Esophagus squamous epithelium (tissue), 5 donors: ENCODE data around the gene ZBTB11. TPM values are rescaled to one million over a fixed set of nuclear protein-coding genes. Genes with fewer than 3 reads are reported as not detected.

ENCODE experiments used
- DNase-seq: peaks from one replicate; lab custom pipeline; 2025; lab: John Stamatoyannopoulos, UW
- H3K27ac ChIP-seq, 4 donors: fragments of 200-600 bp; sonication (generic); one replicate each; pipeline ENCODE4 v1.5.1; 2016 to 2019; ENCODE audit warnings: mild to moderate bottlenecking in 1 of 4
- H3K27me3 ChIP-seq, 4 donors: fragments of 200-600 bp; sonication (generic); 1 replicate in 3 of 4; 2 replicates in 1 of 4; pipeline versions ENCODE4 v1.5.1 to v1.6.0; 2017 to 2021; ENCODE audit warnings: antibody characterized with exemption in 1 of 4
- H3K36me3 ChIP-seq, 3 donors: fragments of 200-600 bp; sonication (generic); one replicate each; pipeline ENCODE4 v1.5.1; 2016 to 2019
- H3K4me1 ChIP-seq, 3 donors: fragments of 200-600 bp; sonication (generic); one replicate each; pipeline ENCODE4 v1.5.1; 2017 to 2019
- H3K4me3 ChIP-seq, 4 donors: fragments of 200-600 bp; sonication (generic); 1 replicate in 3 of 4; 2 replicates in 1 of 4; pipeline ENCODE4 v1.5.1; 2016 to 2019; ENCODE audit warnings: mild to moderate bottlenecking in 2 of 4, moderate library complexity in 1 of 4
- H3K9me3 ChIP-seq, 3 donors: fragments of 200-600 bp; sonication (generic); one replicate each; pipeline ENCODE4 v1.5.1; 2016 to 2019
- POLR2A ChIP-seq, 4 donors: fragments of 450-650 bp; IDR thresholded peaks; one replicate each; pipeline ENCODE4 v1.6.1; 2017; ENCODE audit warnings: antibody characterized with exemption in 4 of 4, mild to moderate bottlenecking in 4 of 4, moderate library complexity in 3 of 4
- WGBS, 2 donors: methylation state at CpG; one replicate each; pipeline ENCODE4 v1.1.5; 2018; 5-methylcytosine and 5-hydroxymethylcytosine counted together
- intact Hi-C: fragments of 100-400 bp; cut with DNase I; formaldehyde crosslinking; loops from one replicate; pipeline ENCODE4 v1.15.0; 2022
- total RNA-seq, 4 donors: library from RNA; depleted of rRNA; stranded (reverse); fragments of >200 nt; gene quantifications; one replicate each; pipeline ENCODE4 v1.1.0, GENCODE V29; 2016
- TF ChIP-seq, protein P1 (sequence below), 6 experiments: fragments of 450-650 bp in 4 of 6; fragments of 200-600 bp in 2 of 6; sonication (generic) in 2 of 6; IDR thresholded peaks; one replicate each; pipeline ENCODE4 v1.5.1; 2016 to 2019; ENCODE audit warnings: antibody characterized with exemption in 6 of 6, mild to moderate bottlenecking in 4 of 6, moderate library complexity in 4 of 6
- donor health status: DM: yes; HTN: yes; CAD: no.

Gene ZBTB11
- total RNA-seq, 4 donors from 2014 or later, result 12.7 to 26.9 (median 18.8) TPM

DNA sequence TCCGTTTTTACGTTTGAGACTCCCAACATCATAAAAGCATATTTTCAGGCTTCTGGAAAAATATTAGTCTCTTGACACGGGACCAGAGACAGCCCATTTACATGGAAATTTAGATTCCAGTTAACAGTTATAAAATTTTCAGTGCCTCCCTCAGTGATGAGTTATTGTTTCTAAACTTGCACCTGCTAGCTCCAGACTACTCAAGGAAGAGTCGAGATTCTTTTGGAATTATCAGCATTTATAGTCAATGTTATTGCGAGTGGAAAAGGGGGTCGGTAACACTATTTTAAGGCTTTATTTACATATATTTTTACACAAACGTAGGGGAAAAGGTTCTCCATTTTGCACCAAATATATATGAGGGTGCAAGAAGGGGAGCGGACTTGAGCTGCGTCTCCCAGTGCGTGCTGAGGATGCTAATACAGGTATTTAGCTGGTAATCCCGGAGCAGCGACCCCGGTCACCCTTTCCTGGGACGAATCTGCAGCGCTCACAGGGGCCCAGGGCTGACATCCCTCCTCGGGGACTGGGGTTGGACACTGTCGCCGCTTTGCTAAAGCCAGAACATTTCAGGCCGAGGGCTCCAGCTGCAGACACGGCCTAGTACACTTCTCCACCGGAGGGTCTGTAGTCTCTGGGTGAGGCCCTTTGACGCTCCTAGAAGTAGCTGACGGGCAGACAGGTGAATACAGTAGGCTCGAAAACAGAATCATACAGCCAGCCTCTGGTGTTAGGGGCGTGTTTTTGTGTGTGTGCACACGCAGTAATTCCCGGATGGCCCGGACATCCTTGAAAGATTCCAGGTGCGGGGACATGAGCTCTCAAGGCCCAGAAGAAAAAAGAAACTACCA is 729 bp upstream of the ZBTB11 start:
- no peak for DNase-seq
- no peaks in the 10 kb centered on the region for H3K9me3 ChIP-seq
- H3K4me1 ChIP-seq, result peaks cover 15 to 59% (median 19%) of the 10 kb centered on the region in 3 donors
- no peaks in the 10 kb centered on the region for H3K27me3 ChIP-seq
- H3K36me3 ChIP-seq, result peaks cover 23 to 38% (median 23%) of the 10 kb centered on the region in 3 donors
- WGBS, 2 donors, result 34 to 38% methylated on average over 17 to 26 of the region's 29 CpGs
- peak overlapping the region; percentile 88 to 100 (median 92) for H3K4me3 ChIP-seq
- no peak for TF ChIP-seq POLR2A (IDR thresholded peaks at IDR 0.05)
- TF ChIP-seq, protein P1, sequence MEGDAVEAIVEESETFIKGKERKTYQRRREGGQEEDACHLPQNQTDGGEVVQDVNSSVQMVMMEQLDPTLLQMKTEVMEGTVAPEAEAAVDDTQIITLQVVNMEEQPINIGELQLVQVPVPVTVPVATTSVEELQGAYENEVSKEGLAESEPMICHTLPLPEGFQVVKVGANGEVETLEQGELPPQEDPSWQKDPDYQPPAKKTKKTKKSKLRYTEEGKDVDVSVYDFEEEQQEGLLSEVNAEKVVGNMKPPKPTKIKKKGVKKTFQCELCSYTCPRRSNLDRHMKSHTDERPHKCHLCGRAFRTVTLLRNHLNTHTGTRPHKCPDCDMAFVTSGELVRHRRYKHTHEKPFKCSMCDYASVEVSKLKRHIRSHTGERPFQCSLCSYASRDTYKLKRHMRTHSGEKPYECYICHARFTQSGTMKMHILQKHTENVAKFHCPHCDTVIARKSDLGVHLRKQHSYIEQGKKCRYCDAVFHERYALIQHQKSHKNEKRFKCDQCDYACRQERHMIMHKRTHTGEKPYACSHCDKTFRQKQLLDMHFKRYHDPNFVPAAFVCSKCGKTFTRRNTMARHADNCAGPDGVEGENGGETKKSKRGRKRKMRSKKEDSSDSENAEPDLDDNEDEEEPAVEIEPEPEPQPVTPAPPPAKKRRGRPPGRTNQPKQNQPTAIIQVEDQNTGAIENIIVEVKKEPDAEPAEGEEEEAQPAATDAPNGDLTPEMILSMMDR (IDR thresholded peaks at IDR 0.05), result no peak
- intact Hi-C loops, result no loop called here
- H3K27ac ChIP-seq, result peak overlapping the region; percentile 98 to 100 (median 99)

- 0% methylated on average over 3 of the region's 57 CpGs; no CpG with 5 or more reads in 1 of the 2 donors for WGBS, 2 donors
- H3K36me3 ChIP-seq, result peaks cover 9 to 30% (median 10%) of the 10 kb centered on the region in 3 donors
- H3K4me1 ChIP-seq, result peaks cover 11 to 49% (median 22%) of the 10 kb centered on the region in 3 donors
- DNase-seq, result no peak
- H3K9me3 ChIP-seq, result no peaks in the 10 kb centered on the region
- peak in 3 of 4 donors; percentile 11 to 69 (median 49) for TF ChIP-seq POLR2A (IDR thresholded peaks at IDR 0.05)
- TF ChIP-seq, protein P1 (IDR thresholded peaks at IDR 0.05), result peak in 4 of 6 experiments; percentile 2 to 22 (median 9)
- intact Hi-C loops, result no loop called here
- peak overlapping the region; percentile 88 to 100 (median 92) for H3K4me3 ChIP-seq
- no peaks in the 10 kb centered on the region for H3K27me3 ChIP-seq
- peak overlapping the region; percentile 98 to 100 (median 99) for H3K27ac ChIP-seq
These were observed 642 bp downstream of the ZBTB11 start for GRCh38 chr3:101676216-101676764.

- no peaks in the 10 kb centered on the region for H3K9me3 ChIP-seq
- H3K4me1 ChIP-seq, result peaks cover 11 to 49% (median 22%) of the 10 kb centered on the region in 3 donors
- WGBS, 2 donors, result 5 to 8% methylated on average over 20 to 27 of the region's 27 CpGs
- peak overlapping the region; percentile 88 to 100 (median 92) for H3K4me3 ChIP-seq
- H3K36me3 ChIP-seq, result peaks cover 5 to 30% (median 8%) of the 10 kb centered on the region in 3 donors
- DNase-seq, result no peak
- TF ChIP-seq, protein P1 (IDR thresholded peaks at IDR 0.05), result peak in 1 of 6 experiments; percentile 6
- no peak for TF ChIP-seq POLR2A (IDR thresholded peaks at IDR 0.05)
- intact Hi-C loops, result no loop called here
- no peaks in the 10 kb centered on the region for H3K27me3 ChIP-seq
- peak overlapping the region; percentile 98 to 100 (median 99) for H3K27ac ChIP-seq
These were observed 1.2 kb downstream of the ZBTB11 start for GRCh38 chr3:101675709-101676215.

- Histone ChIP-seq H3K4me3 (no peak overlapping the region), H3K9me3 (no peaks in the 10 kb centered on the region), H3K27ac (no peak overlapping the region), H3K36me3 (peaks cover 0 to 30% (median 6%) of the 10 kb centered on the region in 3 donors), H3K4me1 (peaks cover 11 to 49% (median 22%) of the 10 kb centered on the region in 3 donors), H3K27me3 (no peaks in the 10 kb centered on the region)
- DNase-seq, result no peak
- no peak for TF ChIP-seq POLR2A (IDR thresholded peaks at IDR 0.05)
- TF ChIP-seq, protein P1 (IDR thresholded peaks at IDR 0.05), result no peak
- 91 to 93% methylated on average over 9 of the region's 9 CpGs for WGBS, 2 donors
- intact Hi-C loops, result no loop called here
These were observed 2.4 kb downstream of the ZBTB11 start for GRCh38 chr3:101674518-101674917.
